SK-N-SH treated with all-trans-retinoic acid at 6 μM for 48 hours (cell line): ENCODE measurements around the gene SLC25A18.

Experiments
- ATAC-seq: fragments of 200-7000 bp; cut with Tn5 transposase; 3 replicates; pipeline ENCODE4 v1.9.1; 2020; ENCODE audit warnings: mild to moderate bottlenecking, moderate library complexity
- ARNTL ChIP-seq: fragments of 450-650 bp; formaldehyde crosslinking; IDR thresholded peaks from 2 replicates; pipeline ENCODE4 v1.5.0; 2020; ENCODE audit warnings: low read depth, mild to moderate bottlenecking, moderate library complexity, borderline replicate concordance
- BACH2 ChIP-seq: fragments of 250-450 bp; sonication (Bioruptor Pico); IDR thresholded peaks from 2 replicates; pipeline ENCODE4 v1.9.0; 2021; ENCODE audit warnings: mild to moderate bottlenecking, borderline replicate concordance
- CREB5 ChIP-seq: fragments of 250-450 bp; sonication (Bioruptor Pico); IDR thresholded peaks from 2 replicates; pipeline ENCODE4 v1.5.1; 2020; ENCODE audit warnings: low read depth, mild to moderate bottlenecking, moderate library complexity
- CSDC2 ChIP-seq: fragments of 250-450 bp; sonication (Bioruptor Pico); IDR thresholded peaks from 2 replicates; pipeline ENCODE4 v1.5.0; 2020; ENCODE audit warnings: mild to moderate bottlenecking, moderate library complexity
- CSRNP3 ChIP-seq: fragments of 250-450 bp; sonication (Bioruptor Pico); IDR thresholded peaks from 2 replicates; pipeline ENCODE4 v1.5.1; 2021; ENCODE audit warnings: mild to moderate bottlenecking, moderate library complexity
- ESRRG ChIP-seq: fragments of 250-450 bp; sonication (Bioruptor Pico); IDR thresholded peaks from 2 replicates; pipeline ENCODE4 v1.6.1; 2021; ENCODE audit warnings: mild to moderate bottlenecking
- ISL1 ChIP-seq: fragments of 250-450 bp; sonication (Bioruptor Pico); IDR thresholded peaks from 2 replicates; pipeline ENCODE4 v2.1.2; 2022; ENCODE audit warnings: mild to moderate bottlenecking, moderate library complexity
- PATZ1 ChIP-seq: fragments of 250-450 bp; sonication (Bioruptor Pico); IDR thresholded peaks from 2 replicates; pipeline ENCODE4 v1.8.0; 2020; ENCODE audit warnings: mild to moderate bottlenecking, moderate library complexity, borderline replicate concordance
- POU6F1 ChIP-seq: fragments of 250-450 bp; sonication (Bioruptor Pico); IDR thresholded peaks from 2 replicates; pipeline ENCODE4 v1.8.0; 2021; ENCODE audit warnings: low read depth, mild to moderate bottlenecking, moderate library complexity, borderline replicate concordance
- PPARA ChIP-seq: fragments of 250-450 bp; sonication (Bioruptor Pico); IDR thresholded peaks from 2 replicates; pipeline ENCODE4 v1.5.0; 2020; ENCODE audit warnings: mild to moderate bottlenecking, borderline replicate concordance
- SNAI2 ChIP-seq: fragments of 250-450 bp; sonication (Bioruptor Pico); IDR thresholded peaks from 2 replicates; pipeline ENCODE4 v1.5.0; 2020; ENCODE audit warnings: mild to moderate bottlenecking, moderate library complexity
- TCF4 ChIP-seq: fragments of 250-450 bp; sonication (Bioruptor Pico); IDR thresholded peaks from 2 replicates; pipeline ENCODE4 v1.8.0; 2021; ENCODE audit warnings: mild to moderate bottlenecking, moderate library complexity, borderline replicate concordance
- ZFP3 ChIP-seq: fragments of 250-450 bp; sonication (Bioruptor Pico); IDR thresholded peaks from 2 replicates; pipeline ENCODE4 v1.5.0; 2020; ENCODE audit warnings: mild to moderate bottlenecking, moderate library complexity
- ZFP30 ChIP-seq: fragments of 450-650 bp; formaldehyde crosslinking; IDR thresholded peaks from 2 replicates; pipeline ENCODE4 v1.5.0; 2022; ENCODE audit warnings: mild to moderate bottlenecking, moderate library complexity
- ZNF565 ChIP-seq: fragments of 450-650 bp; formaldehyde crosslinking; conservative IDR thresholded peaks from 2 replicates; pipeline ENCODE4 v1.5.0; 2020; ENCODE audit warnings: low read depth, mild to moderate bottlenecking, moderate library complexity
- ZNF70 ChIP-seq: fragments of 450-650 bp; formaldehyde crosslinking; IDR thresholded peaks from 2 replicates; pipeline ENCODE4 v1.5.0; 2020; ENCODE audit warnings: mild to moderate bottlenecking, moderate library complexity
- ZNF8 ChIP-seq: fragments of 450-650 bp; formaldehyde crosslinking; IDR thresholded peaks from 2 replicates; pipeline ENCODE4 v1.5.0; 2020; ENCODE audit warnings: mild to moderate bottlenecking, moderate library complexity

SLC25A18 gene

GRCh38 chr22:17579535-17579981 is 16.3 kb downstream of the SLC25A18 start (continued):
- TF ChIP-seq CREB5 (CRISPR knock-in tag) (no peak), PPARA (CRISPR knock-in tag) (no peak), ZNF8 (no peak), ZNF565 (no peak)

GRCh38 chr22:17580441-17581031 is 17.2 kb downstream of the SLC25A18 start:
- TF ChIP-seq ISL1 (CRISPR knock-in tag): no peak
- TF ChIP-seq TCF4 (CRISPR knock-in tag): no peak
- no peak for TF ChIP-seq ZFP3 (CRISPR knock-in tag)
- no peak for TF ChIP-seq ZFP30 (CRISPR knock-in tag)
- TF ChIP-seq POU6F1 (CRISPR knock-in tag): no peak
- TF ChIP-seq ZNF565: no peak
- no peak for TF ChIP-seq PATZ1 (CRISPR knock-in tag)
- no peak for TF ChIP-seq CSRNP3
- TF ChIP-seq ESRRG (CRISPR knock-in tag): no peak
- TF ChIP-seq CSDC2 (CRISPR knock-in tag): no peak
- TF ChIP-seq BACH2: no peak
- TF ChIP-seq SNAI2 (CRISPR knock-in tag): no peak
- ATAC-seq: no peak

GRCh38 chr22:17581056-17581455 is 17.8 kb downstream of the SLC25A18 start:
- TF ChIP-seq ZNF565 (no peak), TCF4 (CRISPR knock-in tag) (no peak), ZNF70 (CRISPR knock-in tag) (no peak)
- TF ChIP-seq, all 23 proteins: peak for 0
- no peak for ATAC-seq

GRCh38 chr22:17581631-17582030 is 18.3 kb downstream of the SLC25A18 start:
- ATAC-seq: no peak
- TF ChIP-seq PATZ1 (CRISPR knock-in tag): no peak
- no peak for TF ChIP-seq CSRNP3
- no peak for TF ChIP-seq ARNTL (CRISPR knock-in tag)
- TF ChIP-seq SNAI2 (CRISPR knock-in tag): no peak
- TF ChIP-seq CSDC2 (CRISPR knock-in tag): no peak
- no peak for TF ChIP-seq ZFP3 (CRISPR knock-in tag)
- TF ChIP-seq CREB5 (CRISPR knock-in tag): no peak
- no peak for TF ChIP-seq ZFP30 (CRISPR knock-in tag)
- TF ChIP-seq PPARA (CRISPR knock-in tag): no peak
